ENCODE results near the gene MISP3.

MISP3 gene

DNA sequence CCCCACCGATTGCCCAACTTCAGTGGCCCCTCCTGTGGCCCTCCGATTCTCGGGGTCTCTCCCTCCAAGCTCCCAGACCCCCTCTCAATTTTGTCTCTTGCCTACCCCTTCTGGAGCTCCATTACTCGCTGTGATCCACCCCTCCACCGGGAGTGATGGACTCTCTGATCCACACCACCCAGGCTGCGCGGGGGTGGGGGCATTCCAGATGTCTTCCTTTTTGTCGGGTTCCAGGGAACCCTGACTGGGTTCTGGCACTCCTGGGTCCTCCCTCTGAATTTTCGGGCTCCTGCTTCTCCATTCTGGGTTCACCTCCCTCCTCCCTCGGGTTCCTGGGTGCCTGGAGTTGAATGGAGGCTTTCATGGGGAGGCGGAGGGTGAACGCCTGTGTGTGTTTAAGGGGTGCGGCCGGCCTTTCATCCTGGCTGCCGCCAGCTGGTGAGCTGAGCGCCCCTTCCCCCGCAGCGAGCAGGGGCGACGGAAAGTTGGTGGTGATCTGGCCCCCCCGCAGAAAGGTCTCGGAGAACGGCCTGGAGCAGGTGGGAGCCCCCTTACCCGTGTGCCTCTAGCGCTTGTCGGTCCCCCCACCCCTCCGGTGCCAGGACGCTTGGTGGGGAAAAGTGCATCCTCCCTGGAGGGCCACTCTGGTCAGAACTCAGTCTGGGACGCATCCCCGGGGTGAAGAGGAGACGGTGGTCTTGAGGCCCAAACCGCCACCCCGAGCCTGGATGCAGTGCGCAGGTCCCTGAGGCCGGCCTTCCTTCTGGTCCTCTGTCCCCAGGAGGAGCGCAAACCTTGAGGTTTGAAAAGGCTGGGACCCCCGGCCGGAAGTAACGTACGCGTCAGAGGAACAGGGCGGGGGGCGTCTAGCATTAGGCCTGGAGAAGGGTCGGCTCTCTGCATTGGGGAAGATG is 1.6 kb downstream of the MISP3 start:
- H3K4me3 ChIP-seq: peak overlapping the region; percentile 57 to 68 (median 61)

GRCh38 chr19:14078411-14078810 is 5.8 kb downstream of the MISP3 start:
- Histone ChIP-seq H3K27ac (no peak overlapping the region), H3K4me3 (no peak overlapping the region)

More for the DNA sequence above, 1.6 kb downstream of the MISP3 start:
- H3K27ac ChIP-seq: peak overlapping the region; percentile 47 to 91 (median 81)

- Histone ChIP-seq H3K27ac (peak overlapping the region; percentile 33 to 98 (median 90)), H3K4me3 (peak overlapping the region; percentile 45 to 77 (median 69))
Observed at GRCh38 chr19:14080887-14081796, 8.6 kb downstream of the MISP3 start.

- Histone ChIP-seq H3K27ac (peak overlapping the region; percentile 33 to 98 (median 90)), H3K4me3 (peak overlapping the region; percentile 45 to 77 (median 69))
Observed at GRCh38 chr19:14081797-14082674, 9.4 kb downstream of the MISP3 start.

GRCh38 chr19:14082675-14082960 is 10.0 kb downstream of the MISP3 start:
- Histone ChIP-seq H3K4me3 (peak overlapping the region in 2 of 7 experiments; percentile 72 to 77), H3K27ac (peak overlapping the region in 12 of 21 experiments; percentile 81 to 97 (median 88))

DNA sequence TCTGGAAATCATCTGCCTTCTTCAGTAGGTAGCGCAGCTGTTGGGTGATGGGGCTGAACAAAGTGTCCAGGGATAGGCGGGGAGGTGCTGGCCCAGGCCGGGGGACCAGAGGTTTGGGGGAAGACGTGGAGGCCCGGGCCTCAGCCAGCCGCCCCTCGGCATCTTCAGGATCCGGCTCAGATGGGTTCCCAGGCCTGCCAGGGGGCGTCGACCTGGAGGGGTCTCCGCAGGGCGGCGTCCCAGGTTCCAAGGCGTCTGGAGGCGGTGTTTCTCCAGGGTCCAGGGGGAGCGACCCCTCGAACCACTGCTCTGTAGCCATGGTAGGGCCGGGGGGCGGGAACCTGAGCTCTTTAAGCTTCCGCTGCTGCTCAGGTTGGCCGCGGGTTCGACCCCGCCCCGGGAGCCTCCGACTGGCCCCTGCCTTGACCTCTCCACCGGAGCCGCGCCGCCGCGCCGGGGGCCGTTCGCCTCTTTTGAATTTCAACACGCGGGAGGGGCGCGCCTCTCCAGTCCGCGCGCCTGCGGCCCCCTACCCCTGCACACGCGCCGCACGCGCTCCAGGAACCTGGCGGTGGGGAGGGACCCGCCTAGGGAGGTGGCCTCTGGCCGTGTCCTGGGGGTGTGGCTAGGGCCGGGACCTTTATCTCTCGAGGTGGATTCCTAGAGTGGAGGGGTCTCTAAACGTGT is 12.9 kb downstream of the MISP3 start, which contains the start of gene C19orf67:
Gene C19orf67 (minus strand): TSS at position 475 of the 687 bp plus-strand sequence. CDS start 156 bp downstream, at position 319.
- peak within 1 kb of the TSS in 2 of 21 experiments; percentile 14 to 32 for H3K27ac ChIP-seq

GRCh38 chr19:14086098-14086497 is 13.5 kb downstream of the MISP3 start:
- no peak overlapping the region for H3K27ac ChIP-seq
- H3K4me3 ChIP-seq: no peak overlapping the region

More for the DNA sequence above, 12.9 kb downstream of the MISP3 start, which contains the start of gene C19orf67:
- no peak within 1 kb of the TSS for H3K4me3 ChIP-seq

DNA sequence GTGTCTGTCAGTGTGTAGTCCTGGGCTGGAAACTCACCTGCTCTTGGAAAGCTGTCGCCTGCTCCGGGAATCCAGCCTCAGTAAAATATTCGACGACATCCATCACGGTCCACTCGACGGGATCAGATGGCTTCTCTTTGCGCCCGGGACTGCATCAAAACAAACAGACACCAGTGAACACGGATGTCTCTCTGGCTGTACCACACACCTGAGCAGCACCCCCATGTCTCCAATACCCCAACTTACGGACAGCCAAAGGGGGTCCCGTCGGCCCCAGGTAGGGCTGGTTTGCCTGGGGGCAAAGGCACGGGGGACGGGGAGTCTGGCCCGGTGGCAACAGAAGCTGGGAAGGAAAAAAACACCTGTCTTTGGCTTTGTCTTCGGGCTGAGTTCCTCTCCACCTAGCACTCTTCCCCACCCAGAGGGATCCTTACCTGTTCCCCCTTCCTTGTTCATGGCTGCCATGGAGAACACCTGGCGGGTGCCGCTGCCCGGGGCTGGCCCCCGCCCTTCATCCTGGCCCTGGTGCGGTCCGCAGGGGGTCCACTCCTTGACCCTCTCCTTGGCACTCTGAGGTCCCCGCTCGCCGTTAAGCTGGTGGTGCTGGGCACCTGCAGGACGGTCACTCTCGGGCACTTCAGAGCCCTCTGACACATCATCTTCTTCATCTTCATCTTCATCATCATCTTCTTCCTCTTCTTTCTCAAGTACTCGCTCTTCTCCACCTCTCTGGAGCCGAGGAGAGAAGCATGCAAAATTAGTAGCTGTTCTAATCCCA is 16.2 kb downstream of the MISP3 start:
- Histone ChIP-seq H3K27ac (peak overlapping the region in 2 of 21 experiments; percentile 9 to 17), H3K4me3 (peak overlapping the region in 5 of 7 experiments; percentile 26 to 90 (median 76))

DNA sequence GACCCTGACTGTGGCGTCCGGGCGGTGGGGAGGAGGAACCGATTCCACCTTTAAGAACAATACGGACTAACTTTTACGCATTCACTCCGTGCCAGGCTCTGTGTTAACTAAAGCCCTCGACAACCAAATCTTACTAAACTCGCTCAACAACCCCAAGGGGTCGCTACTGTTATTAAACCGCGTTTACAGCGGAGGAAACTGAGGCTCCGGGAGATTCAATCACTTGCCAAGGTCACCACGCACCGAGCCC is 16.8 kb downstream of the MISP3 start:
- Histone ChIP-seq H3K4me3 (peak overlapping the region; percentile 7 to 90 (median 75)), H3K27ac (peak overlapping the region in 3 of 21 experiments; percentile 9 to 28 (median 17))

DNA sequence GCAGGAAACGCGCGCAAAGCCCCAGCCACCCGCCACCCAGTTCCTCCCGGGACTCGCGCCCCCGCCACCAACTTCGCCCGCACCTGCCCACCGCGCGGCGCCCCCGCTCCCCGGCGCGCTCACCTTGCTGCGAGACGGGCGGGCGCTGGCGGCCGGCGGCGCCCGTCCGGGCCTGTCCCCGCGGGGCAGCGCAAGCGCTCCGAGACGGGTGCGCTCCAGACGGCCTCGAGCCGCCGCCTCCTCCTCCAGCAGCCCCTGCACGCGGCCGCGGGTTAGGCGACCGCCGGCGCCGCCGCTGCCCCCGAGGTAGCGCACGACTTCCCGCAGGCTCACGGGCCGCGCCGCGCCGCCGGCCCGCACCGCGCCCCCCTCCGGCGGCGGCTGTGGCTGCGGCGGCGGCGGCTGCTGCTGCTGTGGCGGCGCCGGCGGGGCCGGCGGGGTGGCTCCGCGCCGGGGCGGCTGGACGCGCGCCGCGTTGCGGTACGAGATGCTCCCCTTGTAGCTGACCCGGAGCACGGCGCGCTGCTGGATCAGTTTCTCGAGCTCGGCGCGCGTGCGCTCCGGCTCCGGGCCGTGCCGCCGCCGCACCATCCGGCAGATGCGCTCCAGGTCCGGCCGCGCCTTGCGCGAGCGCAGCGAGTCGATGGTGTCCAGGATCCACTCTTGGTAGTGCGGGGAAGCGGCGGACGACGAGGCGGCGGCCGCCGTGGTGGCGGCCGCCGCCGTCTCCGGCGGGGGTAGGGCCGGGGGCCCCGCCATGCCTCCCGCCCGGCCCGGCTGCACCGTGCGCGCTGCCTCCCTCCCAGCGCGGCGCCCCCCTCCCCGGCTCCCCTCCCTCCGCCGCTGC is 17.3 kb downstream of the MISP3 start:
- H3K27ac ChIP-seq: peak overlapping the region in 14 of 21 experiments; percentile 38 to 95 (median 84)
- peak overlapping the region; percentile 41 to 90 (median 76) for H3K4me3 ChIP-seq

- H3K4me3 ChIP-seq: peak within 1 kb of the TSS; percentile 41 to 90 (median 76)
- peak within 1 kb of the TSS; percentile 66 to 95 (median 89) for H3K27ac ChIP-seq
Observed at GRCh38 chr19:14090509-14091080, 18.0 kb downstream of the MISP3 start, which contains the start of gene SAMD1. Gene SAMD1 (minus strand): TSS chr19:14090751.

GRCh38 chr19:14091081-14091812 is 18.7 kb downstream of the MISP3 start:
- H3K4me3 ChIP-seq: peak overlapping the region; percentile 41 to 90 (median 76)
- H3K27ac ChIP-seq: peak overlapping the region; percentile 66 to 95 (median 89)

DNA sequence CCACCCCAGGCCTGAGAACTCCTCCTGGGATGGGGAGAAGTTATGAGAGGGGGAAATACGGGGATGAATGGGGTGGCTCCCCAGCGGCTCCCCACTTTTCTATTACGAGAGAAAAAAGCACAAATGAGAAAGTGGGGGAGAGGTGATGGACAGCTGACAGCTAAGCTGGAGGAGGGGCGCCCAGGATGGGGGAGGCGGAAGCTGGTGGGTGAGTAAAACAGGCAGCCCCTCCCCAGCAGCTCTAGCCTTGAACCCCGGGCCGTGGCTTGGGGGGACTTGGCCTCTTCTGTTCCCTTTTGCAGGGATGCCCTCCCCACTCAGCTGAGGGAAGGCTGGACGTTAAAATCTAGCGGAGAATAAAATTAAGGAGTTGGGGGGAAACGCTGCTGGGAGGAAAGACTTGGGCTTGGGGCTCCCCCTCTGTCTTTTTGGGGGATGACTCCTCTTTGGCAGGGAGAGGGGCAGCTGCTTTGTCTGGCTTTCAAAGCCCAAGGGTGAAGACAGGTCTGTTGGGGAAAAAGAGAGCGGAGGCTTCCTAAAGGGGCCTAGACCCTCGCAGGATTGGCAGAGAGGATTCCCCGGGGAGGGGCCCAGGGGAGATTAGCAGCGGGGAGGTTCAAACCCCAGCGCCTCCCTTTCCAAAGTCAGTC is 19.4 kb downstream of the MISP3 start:
- Histone ChIP-seq H3K4me3 (peak overlapping the region; percentile 41 to 90 (median 76)), H3K27ac (peak overlapping the region in 17 of 21 experiments; percentile 66 to 95 (median 89))

GRCh38 chr19:14093117-14093823 is 20.7 kb downstream of the MISP3 start:
- H3K4me3 ChIP-seq: no peak overlapping the region
- no peak overlapping the region for H3K27ac ChIP-seq

GRCh38 chr19:14094854-14095253 is 22.3 kb downstream of the MISP3 start:
- no peak overlapping the region for H3K27ac ChIP-seq
- H3K4me3 ChIP-seq: no peak overlapping the region

All from skin epidermis (tissue), 12 donors.